CD14-positive monocyte (primary cell): Measurements from ENCODE around the gene AKR1D1. TPM values are rescaled to one million over a fixed set of nuclear protein-coding genes. Genes with fewer than 3 reads are reported as not detected.

Source experiments
- DNase-seq, 3 donors: peaks; one replicate each; pipeline ENCODE4 v3.0.0-alpha.2; 2011 to 2022
- H2AFZ ChIP-seq: 2 replicates; pipeline ENCODE4 v1.6.0; 2012; ENCODE audit warnings: mild to moderate bottlenecking, low read depth, low read length, inconsistent platforms; ENCODE audit not compliant: insufficient read depth, poor library complexity, severe bottlenecking
- H3K27ac ChIP-seq, 2 donors: 1 replicate in 1 of 2; 2 replicates in 1 of 2; pipeline ENCODE4 v1.5.1; 2012 to 2013; ENCODE audit warnings: low read length in 2 of 2, control low read depth in 1 of 2, inconsistent platforms in 1 of 2, low read depth in 1 of 2, mild to moderate bottlenecking in 1 of 2
- H3K27me3 ChIP-seq, 2 donors: one replicate each; pipeline versions ENCODE4 v1.6.0 to v1.6.1; 2011 to 2013; ENCODE audit warnings: low read length in 2 of 2; ENCODE audit not compliant: control insufficient read depth in 2 of 2, insufficient read depth in 2 of 2
- H3K36me3 ChIP-seq, 2 donors: replicated peaks in 1 of 2; 1 replicate in 1 of 2; 2 replicates in 1 of 2; pipeline versions ENCODE4 v1.5.1 to v1.6.1; 2012 to 2013; ENCODE audit warnings: low read length in 2 of 2, control low read depth in 1 of 2, inconsistent platforms in 1 of 2, mild to moderate bottlenecking in 1 of 2; ENCODE audit not compliant: insufficient read depth in 2 of 2, control insufficient read depth in 1 of 2
- H3K4me1 ChIP-seq, 2 donors: 1 replicate in 1 of 2; 2 replicates in 1 of 2; pipeline versions ENCODE4 v1.5.1 to v1.6.1; 2012 to 2013; ENCODE audit warnings: low read length in 2 of 2, control low read depth in 1 of 2, inconsistent platforms in 1 of 2, mild to moderate bottlenecking in 1 of 2, moderate library complexity in 1 of 2; ENCODE audit not compliant: insufficient read depth in 2 of 2, control insufficient read depth in 1 of 2
- H3K4me2 ChIP-seq: replicated peaks from 2 replicates; pipeline ENCODE3; 2012; ENCODE audit warnings: low read length, moderate library complexity, mild to moderate bottlenecking; ENCODE audit not compliant: poor library complexity, severe bottlenecking; ENCODE audit errors: extremely low read depth
- H3K4me3 ChIP-seq, 3 experiments: fragments of 200-600 bp in 1 of 3; sonication (generic) in 1 of 3; replicated peaks in 1 of 3; 1 replicate in 2 of 3; 2 replicates in 1 of 3; pipeline ENCODE4 v1.5.1; 2011 to 2013; ENCODE audit warnings: low read length in 3 of 3, mild to moderate bottlenecking in 3 of 3, control low read depth in 2 of 3, low read depth in 2 of 3, inconsistent platforms in 1 of 3, moderate library complexity in 1 of 3
- H3K79me2 ChIP-seq: 2 replicates; pipeline ENCODE4 v1.6.0; 2012; ENCODE audit warnings: mild to moderate bottlenecking, control low read depth, inconsistent platforms, low read length, moderate library complexity; ENCODE audit not compliant: insufficient read depth
- H3K9ac ChIP-seq: 2 replicates; pipeline ENCODE4 v1.6.0; 2017; ENCODE audit warnings: low read length, mild to moderate bottlenecking; ENCODE audit not compliant: insufficient read depth, poor library complexity, severe bottlenecking
- H3K9me3 ChIP-seq, 2 donors: replicated peaks in 1 of 2; 1 replicate in 1 of 2; 2 replicates in 1 of 2; pipeline versions ENCODE4 v1.5.1 to v1.6.1; 2012 to 2013; ENCODE audit warnings: low read length in 2 of 2, control low read depth in 1 of 2; ENCODE audit not compliant: control insufficient read depth in 1 of 2, insufficient read depth in 1 of 2
- H4K20me1 ChIP-seq: 2 replicates; pipeline ENCODE4 v1.6.0; 2012; ENCODE audit warnings: mild to moderate bottlenecking, low read length, control low read depth, moderate library complexity; ENCODE audit not compliant: insufficient read depth
- H3K27ac Mint-ChIP-seq, 7 donors: one replicate each; pipeline ENCODE4 v1.8.0; 2020; ENCODE audit warnings: mild to moderate bottlenecking in 7 of 7, mixed read lengths in 7 of 7, moderate library complexity in 6 of 7, inconsistent platforms in 2 of 7
- H3K27me3 Mint-ChIP-seq, 3 donors: one replicate each; pipeline ENCODE4 v1.8.0; 2021 to 2022; ENCODE audit warnings: low read depth in 3 of 3, mild to moderate bottlenecking in 3 of 3, mixed read lengths in 3 of 3, moderate library complexity in 3 of 3, inconsistent platforms in 1 of 3
- H3K36me3 Mint-ChIP-seq, 2 donors: one replicate each; pipeline ENCODE4 v1.8.0; 2020; ENCODE audit warnings: mixed read lengths in 2 of 2, inconsistent platforms in 1 of 2, mild to moderate bottlenecking in 1 of 2
- H3K4me1 Mint-ChIP-seq: one replicate; pipeline ENCODE4 v1.8.0; 2020; ENCODE audit warnings: mild to moderate bottlenecking, mixed read lengths
- H3K4me3 Mint-ChIP-seq, 2 donors: one replicate each; pipeline ENCODE4 v1.8.0; 2020; ENCODE audit warnings: mild to moderate bottlenecking in 2 of 2, mixed read lengths in 2 of 2, moderate library complexity in 1 of 2
- H3K9me3 Mint-ChIP-seq, 7 donors: one replicate each; pipeline ENCODE4 v1.8.0; 2020 to 2022; ENCODE audit warnings: mixed read lengths in 7 of 7, mild to moderate bottlenecking in 6 of 7, moderate library complexity in 6 of 7, inconsistent platforms in 2 of 7
- CTCF ChIP-seq: fragments of 200-600 bp; IDR thresholded peaks from one replicate; pipeline ENCODE4 v1.8.0; 2022; ENCODE audit warnings: antibody characterized with exemption, mild to moderate bottlenecking
- WGBS: methylation state at CpG from one replicate; pipeline ENCODE4 v1.1.5; 2013; ENCODE audit warnings: missing lambda C conversion rate; ENCODE audit not compliant: insufficient coverage; 5-methylcytosine and 5-hydroxymethylcytosine counted together
- intact Hi-C, 2 donors: fragments of 100-400 bp; cut with micrococcal nuclease; formaldehyde crosslinking; loops; one replicate each; pipeline versions ENCODE4 v1.15.0 to v1.15.1; 2023
- polyA plus RNA-seq, 3 donors: library from polyadenylated mRNA; depleted of rRNA in 1 of 3; unstranded in 2 of 3; stranded (reverse) in 1 of 3; fragments of 300-500 nt in 2 of 3; fragments of >200 nt in 1 of 3; fragmentation: Illumina TruSeq in 2 of 3; gene quantifications; 1 replicate in 2 of 3; 2 replicates in 1 of 3; pipeline ENCODE4 v1.2.3, GENCODE V29; 2012 to 2021

Gene AKR1D1
- polyA plus RNA-seq, 3 donors: not detected

- Histone ChIP-seq H4K20me1 (no peaks in the 10 kb centered on the region), H3K36me3 (no peaks in the 10 kb centered on the region), H3K79me2 (no peaks in the 10 kb centered on the region), H3K9me3 (no peaks in the 10 kb centered on the region), H3K27ac (no peak overlapping the region), H3K4me1 (no peaks in the 10 kb centered on the region), H3K27me3 (no peaks in the 10 kb centered on the region), H2AFZ (no peak overlapping the region), H3K9ac (no peak overlapping the region), H3K4me3 (no peak overlapping the region), H3K4me2 (no peak overlapping the region)
- TF ChIP-seq CTCF: no peak
- no CpG with 5 or more reads among the region's 1 CpG for WGBS
- H3K36me3 Mint-ChIP-seq: no peaks in the 10 kb centered on the region
- H3K9me3 Mint-ChIP-seq: peaks cover 0 to 6% (median 0%) of the 10 kb centered on the region in 7 donors
- H3K4me1 Mint-ChIP-seq: no peaks in the 10 kb centered on the region
- no peak overlapping the region for H3K27ac Mint-ChIP-seq
- no peak overlapping the region for H3K4me3 Mint-ChIP-seq
- intact Hi-C loops: no loop called here
- no peak for DNase-seq
- H3K27me3 Mint-ChIP-seq: no peaks in the 10 kb centered on the region
Measured at GRCh38 chr7:138065827-138066226, 10.4 kb upstream of the AKR1D1 start.

- Histone ChIP-seq H3K36me3 (no peaks in the 10 kb centered on the region), H3K4me1 (no peaks in the 10 kb centered on the region), H3K27me3 (no peaks in the 10 kb centered on the region), H3K4me3 (no peak overlapping the region), H4K20me1 (no peaks in the 10 kb centered on the region), H3K27ac (no peak overlapping the region), H3K4me2 (no peak overlapping the region), H3K79me2 (no peaks in the 10 kb centered on the region), H3K9me3 (no peaks in the 10 kb centered on the region), H2AFZ (no peak overlapping the region), H3K9ac (no peak overlapping the region)
- no peak for TF ChIP-seq CTCF
- Mint-ChIP-seq H3K4me3 (no peak overlapping the region), H3K9me3 (peaks cover 0 to 6% (median 0%) of the 10 kb centered on the region in 7 donors), H3K27ac (no peak overlapping the region), H3K4me1 (no peaks in the 10 kb centered on the region), H3K36me3 (no peaks in the 10 kb centered on the region), H3K27me3 (no peaks in the 10 kb centered on the region)
- WGBS: no CpG with 5 or more reads among the region's 1 CpG
- no peak for DNase-seq
- intact Hi-C loops: no loop called here
Measured at GRCh38 chr7:138066954-138067394, 9.3 kb upstream of the AKR1D1 start.
